ENCODE results near the gene NUMB.

DNA sequence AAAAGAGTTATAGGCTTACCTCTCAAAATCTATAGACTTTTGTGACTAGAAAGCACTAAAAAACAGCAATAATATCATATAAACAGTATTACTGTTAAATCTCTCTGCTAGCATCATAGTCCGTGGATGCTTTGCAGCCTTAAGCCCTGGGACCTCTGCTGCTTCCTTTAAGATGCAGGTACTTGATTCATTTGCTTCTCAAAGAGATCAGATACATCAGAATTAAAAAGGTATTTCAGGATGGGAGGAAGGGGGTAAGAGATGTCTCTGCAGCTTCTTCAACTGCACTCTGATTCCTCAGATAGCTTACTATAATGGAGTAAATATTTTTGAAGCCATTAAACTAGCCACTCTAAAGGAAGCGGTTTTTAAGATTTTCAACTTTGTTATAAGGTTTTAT lies 171.7 kb downstream of the NUMB start:
- no peak for TF ChIP-seq POLR2A (IDR thresholded peaks at IDR 0.05)
- TF ChIP-seq, protein P1, sequence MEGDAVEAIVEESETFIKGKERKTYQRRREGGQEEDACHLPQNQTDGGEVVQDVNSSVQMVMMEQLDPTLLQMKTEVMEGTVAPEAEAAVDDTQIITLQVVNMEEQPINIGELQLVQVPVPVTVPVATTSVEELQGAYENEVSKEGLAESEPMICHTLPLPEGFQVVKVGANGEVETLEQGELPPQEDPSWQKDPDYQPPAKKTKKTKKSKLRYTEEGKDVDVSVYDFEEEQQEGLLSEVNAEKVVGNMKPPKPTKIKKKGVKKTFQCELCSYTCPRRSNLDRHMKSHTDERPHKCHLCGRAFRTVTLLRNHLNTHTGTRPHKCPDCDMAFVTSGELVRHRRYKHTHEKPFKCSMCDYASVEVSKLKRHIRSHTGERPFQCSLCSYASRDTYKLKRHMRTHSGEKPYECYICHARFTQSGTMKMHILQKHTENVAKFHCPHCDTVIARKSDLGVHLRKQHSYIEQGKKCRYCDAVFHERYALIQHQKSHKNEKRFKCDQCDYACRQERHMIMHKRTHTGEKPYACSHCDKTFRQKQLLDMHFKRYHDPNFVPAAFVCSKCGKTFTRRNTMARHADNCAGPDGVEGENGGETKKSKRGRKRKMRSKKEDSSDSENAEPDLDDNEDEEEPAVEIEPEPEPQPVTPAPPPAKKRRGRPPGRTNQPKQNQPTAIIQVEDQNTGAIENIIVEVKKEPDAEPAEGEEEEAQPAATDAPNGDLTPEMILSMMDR (IDR thresholded peaks at IDR 0.05): no peak
